Measurements from ENCODE around the gene GID8. TPM values are rescaled to one million over a fixed set of nuclear protein-coding genes. Genes with fewer than 3 reads are reported as not detected.

Gene GID8
- total RNA-seq: 10 to 100 TPM; 22.4 to 30.1 (median 25.6) TPM

GRCh38 chr20:62938105-62938888, at the start of gene GID8:
TSS of gene GID8 (plus strand) at chr20:62938147. CDS start at chr20:62941503, 3,356 bp downstream.
- no peaks in the 10 kb centered on the region for H3K9me3 ChIP-seq
- WGBS: 1% methylated on average over 30 of the region's 79 CpGs
- H3K27me3 ChIP-seq: no peaks in the 10 kb centered on the region
- H3K36me3 ChIP-seq: peaks cover 5 to 39% (median 18%) of the 10 kb centered on the region in 4 donors
- H3K4me3 ChIP-seq: peak within 1 kb of the TSS; percentile 88 to 91 (median 90)
- DNase-seq (ENCODE audit: extremely low spot score): no peak
- peaks cover 45 to 80% (median 75%) of the 10 kb centered on the region in 4 donors for H3K4me1 ChIP-seq
- intact Hi-C loops (cut with DNase I): loop anchor here (10.0 kb wide), 1 partner anchor 283 kb away; no protein-coding TSS in a partner anchor
- TF ChIP-seq EP300 (IDR thresholded peaks at IDR 0.05): no peak
- no peak for TF ChIP-seq POLR2A (IDR thresholded peaks at IDR 0.05; ENCODE audit: low read depth)
- TF ChIP-seq CTCF (IDR thresholded peaks at IDR 0.05): no peak
- TF ChIP-seq POLR2AphosphoS5 (IDR thresholded peaks at IDR 0.05): no peak
- H3K27ac ChIP-seq (replicated peaks in 1 of 4): peak within 1 kb of the TSS; percentile 91 to 98 (median 94)

- Histone ChIP-seq H3K4me1 (peaks cover 3 to 14% (median 14%) of the 10 kb centered on the region in 4 donors), H3K27me3 (no peaks in the 10 kb centered on the region), H3K4me3 (no peak overlapping the region), H3K27ac (replicated peaks in 1 of 4) (no peak overlapping the region), H3K9me3 (no peaks in the 10 kb centered on the region), H3K36me3 (peaks cover 52 to 76% (median 70%) of the 10 kb centered on the region in 4 donors)
- no peak for DNase-seq (ENCODE audit: extremely low spot score)
- 94% methylated on average over 16 of the region's 16 CpGs for WGBS
- intact Hi-C loops (cut with DNase I): no loop called here
- no peak for TF ChIP-seq CTCF (IDR thresholded peaks at IDR 0.05)
- no peak for TF ChIP-seq POLR2AphosphoS5 (IDR thresholded peaks at IDR 0.05)
- no peak for TF ChIP-seq EP300 (IDR thresholded peaks at IDR 0.05)
- no peak for TF ChIP-seq POLR2A (IDR thresholded peaks at IDR 0.05; ENCODE audit: low read depth)
Measured at GRCh38 chr20:62888406-62888805, 49.5 kb upstream of the GID8 start.

GRCh38 chr20:62888910-62889309, 49.0 kb upstream of the GID8 start:
- intact Hi-C loops (cut with DNase I): no loop called here
- no peak for DNase-seq (ENCODE audit: extremely low spot score)
- H3K4me3 ChIP-seq: no peak overlapping the region
- 94% methylated on average over 10 of the region's 17 CpGs for WGBS
- H3K4me1 ChIP-seq: peaks cover 3 to 14% (median 14%) of the 10 kb centered on the region in 4 donors
- TF ChIP-seq POLR2A (IDR thresholded peaks at IDR 0.05; ENCODE audit: low read depth) (no peak), EP300 (IDR thresholded peaks at IDR 0.05) (no peak), CTCF (IDR thresholded peaks at IDR 0.05) (no peak), POLR2AphosphoS5 (IDR thresholded peaks at IDR 0.05) (no peak)
- no peaks in the 10 kb centered on the region for H3K27me3 ChIP-seq
- peaks cover 57 to 81% (median 75%) of the 10 kb centered on the region in 4 donors for H3K36me3 ChIP-seq
- H3K27ac ChIP-seq (replicated peaks in 1 of 4): no peak overlapping the region
- no peaks in the 10 kb centered on the region for H3K9me3 ChIP-seq

- DNase-seq (ENCODE audit: extremely low spot score): no peak
- Histone ChIP-seq H3K4me1 (peaks cover 3 to 14% (median 14%) of the 10 kb centered on the region in 4 donors), H3K27ac (replicated peaks in 1 of 4) (no peak overlapping the region), H3K9me3 (no peaks in the 10 kb centered on the region), H3K4me3 (no peak overlapping the region), H3K27me3 (no peaks in the 10 kb centered on the region), H3K36me3 (peaks cover 62 to 86% (median 80%) of the 10 kb centered on the region in 4 donors)
- 83% methylated on average over 8 of the region's 8 CpGs for WGBS
- no peak for TF ChIP-seq EP300 (IDR thresholded peaks at IDR 0.05)
- TF ChIP-seq POLR2A (IDR thresholded peaks at IDR 0.05; ENCODE audit: low read depth): no peak
- TF ChIP-seq POLR2AphosphoS5 (IDR thresholded peaks at IDR 0.05): no peak
- no peak for TF ChIP-seq CTCF (IDR thresholded peaks at IDR 0.05)
- intact Hi-C loops (cut with DNase I): no loop called here
Measured at GRCh38 chr20:62889411-62889810, 48.5 kb upstream of the GID8 start.

Measured in esophagus muscularis mucosa (tissue), 4 donors.